IPS-11a (cell line): ENCODE results near the gene CDC42SE2.
"Not testable (repeated sequence)": the region's sequence is repeated elsewhere in the genome, so short reads cannot be mapped to it uniquely, and the experiment has no call there.

Experiments
- H3K4me3 ChIP-seq: one replicate; pipeline ENCODE4 v1.5.1; 2013; ENCODE audit warnings: low read depth, low read length, control low read depth

Gene CDC42SE2

DNA sequence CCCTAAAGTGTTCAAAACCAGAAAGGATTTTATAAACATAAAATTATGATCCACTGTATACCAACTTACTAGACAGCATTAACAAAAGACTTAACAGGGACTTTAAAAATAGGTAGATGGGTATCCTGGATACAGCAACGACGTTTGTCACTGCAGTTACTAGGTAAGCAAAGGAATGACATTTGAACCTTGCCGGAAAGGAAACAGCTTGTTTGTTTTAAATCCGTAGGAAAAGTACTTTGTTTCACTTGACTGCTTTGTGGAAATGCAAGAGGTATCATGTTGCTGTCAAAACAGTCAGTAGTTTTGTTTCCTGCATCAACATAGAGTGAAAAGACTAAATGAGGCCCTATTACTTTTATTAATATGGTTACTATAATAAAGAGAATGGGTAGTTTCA, 122.9 kb downstream of the CDC42SE2 start:
- no peak overlapping the region for H3K4me3 ChIP-seq

DNA sequence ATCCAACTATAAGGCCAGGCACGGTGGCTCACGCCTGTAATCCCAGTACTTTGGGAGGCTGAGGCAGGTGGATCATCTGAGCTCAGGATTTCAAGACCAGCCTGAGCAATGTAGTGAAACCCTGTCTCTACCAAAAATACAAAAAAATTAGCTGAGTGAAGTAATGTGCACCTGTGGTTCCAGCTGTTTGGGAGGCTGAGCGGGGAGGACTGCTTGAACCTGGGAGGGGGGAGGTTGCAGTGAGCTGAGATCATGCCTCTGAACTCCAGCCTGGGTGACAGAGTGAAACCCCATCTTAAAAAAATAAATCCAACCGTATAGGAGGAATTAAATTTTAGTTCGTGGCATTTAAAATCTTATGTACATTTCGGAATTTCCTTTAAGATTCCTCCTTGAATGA, 123.4 kb downstream of the CDC42SE2 start:
- no peak overlapping the region for H3K4me3 ChIP-seq

DNA sequence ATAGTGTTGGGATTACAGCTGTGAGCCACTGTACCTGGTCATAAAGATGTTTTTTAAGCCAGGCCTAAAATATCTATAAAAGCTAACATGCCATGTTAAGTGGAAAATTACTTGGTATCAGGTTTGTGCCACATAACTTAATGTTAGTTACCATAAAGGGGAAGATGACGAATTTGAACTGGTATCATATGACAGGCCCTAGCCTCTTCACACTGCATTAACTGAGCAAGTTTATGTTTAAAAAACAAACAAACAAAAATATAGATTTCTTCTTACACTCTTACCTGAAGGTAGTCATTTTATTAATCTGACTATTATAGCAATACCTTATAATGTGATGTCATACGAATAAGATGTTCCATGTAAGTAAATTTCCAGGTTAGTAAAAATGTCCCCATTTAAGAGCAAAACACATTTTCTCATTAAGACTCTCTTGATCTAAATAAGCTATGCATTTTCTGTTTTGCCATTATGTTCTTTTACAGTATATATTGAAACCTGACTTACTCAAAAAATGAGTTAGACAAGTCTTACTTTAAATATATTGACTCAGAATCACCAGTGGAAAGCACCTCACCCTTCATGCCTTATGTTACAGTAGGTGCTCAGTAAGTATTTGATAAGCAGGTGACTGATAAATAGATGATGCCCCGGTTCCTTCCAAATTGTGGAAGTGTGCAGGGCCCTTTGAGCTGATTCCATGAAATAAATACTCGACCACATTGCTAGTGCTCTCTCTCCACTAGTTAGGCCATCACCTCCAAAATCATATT, 125.4 kb downstream of the CDC42SE2 start:
- H3K4me3 ChIP-seq = no peak overlapping the region

DNA sequence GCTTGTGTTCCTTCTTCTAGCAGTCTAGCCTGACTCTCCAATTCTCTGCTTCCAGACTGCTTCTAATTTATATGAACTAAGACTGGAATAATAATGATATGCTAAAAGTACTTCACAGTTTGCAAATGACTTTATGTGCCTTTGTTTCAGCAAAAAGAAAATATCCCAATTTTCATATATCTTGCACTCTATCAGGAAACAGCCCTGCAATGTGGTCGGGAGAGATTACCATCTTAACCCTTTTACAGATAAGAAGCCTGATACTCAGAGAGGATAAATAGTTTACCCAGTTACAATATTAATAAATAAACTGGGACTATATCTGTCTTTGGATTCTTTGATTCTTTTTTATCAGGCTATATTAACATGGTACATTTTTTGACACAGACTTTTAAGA, 126.0 kb downstream of the CDC42SE2 start:
- no peak overlapping the region for H3K4me3 ChIP-seq

DNA sequence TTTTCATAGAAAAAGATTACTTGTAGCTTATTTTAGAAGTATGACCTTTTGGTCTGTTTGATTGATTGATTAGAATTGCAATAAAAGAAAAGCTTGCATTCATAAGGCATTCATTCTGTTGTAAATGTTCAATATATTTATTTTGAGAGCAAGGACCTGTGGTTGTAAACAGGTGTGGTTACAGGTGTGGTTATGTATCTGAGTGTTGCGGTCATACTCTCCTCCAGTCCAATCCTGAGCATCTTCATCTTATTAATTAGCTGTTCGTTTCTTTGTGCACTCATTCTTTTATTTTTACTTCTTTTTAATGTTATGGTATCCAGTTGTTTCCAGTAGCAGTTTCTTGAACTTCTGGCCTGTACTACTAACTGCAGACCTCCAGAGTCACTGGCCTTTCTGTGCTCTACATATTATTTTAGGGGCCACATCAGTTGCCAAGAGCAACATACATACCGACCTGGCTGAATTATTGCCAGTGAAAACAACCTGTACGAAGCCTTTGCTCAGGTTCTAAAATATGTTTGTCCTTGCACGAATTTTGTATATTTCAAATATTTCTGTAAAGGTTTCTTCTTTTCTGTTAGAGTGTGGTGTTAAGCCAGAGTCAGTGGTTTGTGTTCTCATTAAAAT, 128.7 kb downstream of the CDC42SE2 start:
- H3K4me3 ChIP-seq = no peak overlapping the region

DNA sequence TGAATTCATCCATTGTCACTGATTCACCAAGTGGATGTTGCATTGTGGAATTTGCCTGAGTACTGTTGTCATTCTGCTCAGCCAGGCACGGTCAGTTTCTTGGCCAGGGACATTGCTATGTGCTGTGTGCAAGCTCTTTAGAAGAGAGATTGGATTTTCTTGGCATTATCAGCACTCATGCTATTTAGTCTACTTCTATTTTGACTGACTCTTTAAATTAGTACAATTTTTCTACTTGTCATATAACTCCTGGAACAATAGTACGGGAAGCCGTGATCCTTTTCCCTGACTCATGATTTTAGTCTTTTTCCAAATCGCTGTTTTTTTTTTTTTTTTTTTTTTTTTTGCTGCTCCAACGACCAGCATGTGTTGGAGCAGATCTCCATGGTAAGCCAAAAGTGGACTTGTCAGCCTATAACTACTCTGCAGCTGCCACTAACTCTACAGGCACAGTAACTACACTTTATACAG, 129.7 kb downstream of the CDC42SE2 start:
- H3K4me3 ChIP-seq = no peak overlapping the region

DNA sequence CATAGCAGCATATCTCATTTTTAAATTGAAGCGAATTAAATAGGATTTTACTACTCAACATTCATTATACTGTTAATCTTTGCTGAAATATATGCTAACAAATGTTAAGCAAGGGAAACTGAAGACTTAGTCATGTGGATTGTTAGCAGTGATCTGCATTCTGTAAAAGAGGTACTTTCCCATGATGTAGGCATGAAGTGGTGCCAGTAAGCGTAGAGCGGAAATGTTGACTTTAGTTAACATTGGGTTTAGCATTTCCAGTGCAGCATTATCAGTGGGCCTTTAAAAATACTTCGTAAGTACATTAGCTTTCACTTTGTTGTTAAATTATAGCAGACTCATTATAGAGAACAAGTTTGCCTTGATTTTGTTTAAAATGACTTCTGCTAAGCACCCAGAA, 130.3 kb downstream of the CDC42SE2 start:
- no peak overlapping the region for H3K4me3 ChIP-seq

DNA sequence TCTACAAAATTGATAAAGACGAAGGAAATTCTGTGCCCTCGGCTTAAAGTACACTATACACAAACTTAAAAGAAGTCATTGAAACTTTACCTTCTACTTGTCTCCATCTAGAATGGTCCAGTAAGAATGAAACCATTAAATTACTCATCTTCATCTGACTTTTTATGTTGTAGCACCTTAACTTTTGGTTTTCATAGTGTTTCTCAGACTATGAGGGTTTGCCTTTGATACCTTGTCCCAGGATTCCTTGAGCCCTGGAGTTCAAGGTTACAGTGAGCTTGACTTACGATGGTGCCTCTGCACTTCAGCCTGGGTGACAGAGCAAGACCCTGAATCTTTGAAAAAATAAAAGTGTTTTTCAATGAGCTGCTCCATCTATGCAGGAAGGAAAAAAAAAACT, 132.2 kb downstream of the CDC42SE2 start:
- H3K4me3 ChIP-seq = no peak overlapping the region

DNA sequence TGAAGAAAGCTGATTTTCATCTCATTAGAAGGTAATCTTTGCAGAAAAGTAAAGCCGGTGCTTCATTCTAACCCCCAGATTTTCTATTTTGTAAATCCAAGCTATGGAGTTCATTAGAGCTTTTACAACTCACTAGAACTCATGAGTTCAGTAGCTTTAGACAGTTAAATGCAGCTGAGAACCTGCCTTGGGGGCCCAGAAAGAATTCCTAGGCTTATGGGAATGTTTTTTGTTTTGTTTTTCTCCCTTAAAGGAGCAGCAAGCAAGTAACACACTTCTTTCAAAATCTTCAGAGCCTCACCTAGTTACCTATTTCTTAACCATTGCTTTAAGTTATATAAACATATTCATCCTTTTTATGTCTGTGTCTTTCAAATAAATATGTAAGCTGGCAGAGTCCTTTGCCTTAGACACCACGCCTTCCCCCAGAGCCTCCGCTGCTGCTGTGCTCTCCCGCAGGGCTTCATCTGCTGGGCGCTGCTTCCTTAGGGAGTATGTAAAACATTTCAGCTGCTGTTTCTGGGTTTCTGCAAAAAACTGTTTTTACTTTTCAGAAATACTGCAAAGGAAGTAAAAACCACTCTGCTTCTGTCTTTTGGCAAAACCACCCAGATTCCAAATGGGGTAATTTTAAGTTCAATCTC, 132.9 kb downstream of the CDC42SE2 start:
- no peak overlapping the region for H3K4me3 ChIP-seq

DNA sequence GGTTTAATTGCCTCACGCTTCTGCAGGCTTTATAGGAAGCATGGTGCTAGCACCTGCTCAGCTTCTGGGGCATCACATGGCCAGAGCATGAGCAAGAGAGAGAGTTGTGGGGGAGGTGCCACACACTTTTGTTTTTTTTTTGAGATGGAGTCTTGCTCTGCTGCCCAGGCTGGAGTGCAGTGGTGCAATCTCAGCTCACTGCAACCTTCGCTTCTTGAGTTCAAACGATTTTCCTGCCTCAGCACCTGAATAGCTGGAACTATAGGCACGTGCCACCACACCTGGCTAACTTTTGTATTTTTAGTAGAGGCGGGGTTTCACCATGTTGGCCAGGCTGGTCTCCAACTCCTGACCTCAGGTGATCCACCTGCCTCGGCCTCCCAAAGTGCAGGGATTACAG, 135.2 kb downstream of the CDC42SE2 start:
- not testable (repeated sequence) for H3K4me3 ChIP-seq

DNA sequence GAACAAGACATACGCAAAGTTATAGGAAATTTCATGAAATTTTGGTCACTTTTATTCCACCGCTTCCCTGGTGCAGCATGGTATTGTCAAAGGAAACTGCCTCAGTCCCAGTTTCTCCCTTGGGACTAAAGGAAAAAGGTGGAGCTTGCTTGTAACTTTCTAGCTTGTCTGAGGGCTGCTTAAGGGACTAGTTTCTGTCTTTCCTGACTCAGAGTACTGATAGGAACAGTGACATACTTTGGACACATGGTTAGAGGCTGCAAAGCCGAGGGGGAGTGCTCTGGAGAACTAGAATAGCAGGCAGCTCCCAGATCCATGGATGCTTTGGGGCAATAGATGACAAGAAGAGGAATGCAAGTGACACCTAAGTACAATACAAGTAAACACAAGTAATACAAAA, 136.7 kb downstream of the CDC42SE2 start:
- no peak overlapping the region for H3K4me3 ChIP-seq

DNA sequence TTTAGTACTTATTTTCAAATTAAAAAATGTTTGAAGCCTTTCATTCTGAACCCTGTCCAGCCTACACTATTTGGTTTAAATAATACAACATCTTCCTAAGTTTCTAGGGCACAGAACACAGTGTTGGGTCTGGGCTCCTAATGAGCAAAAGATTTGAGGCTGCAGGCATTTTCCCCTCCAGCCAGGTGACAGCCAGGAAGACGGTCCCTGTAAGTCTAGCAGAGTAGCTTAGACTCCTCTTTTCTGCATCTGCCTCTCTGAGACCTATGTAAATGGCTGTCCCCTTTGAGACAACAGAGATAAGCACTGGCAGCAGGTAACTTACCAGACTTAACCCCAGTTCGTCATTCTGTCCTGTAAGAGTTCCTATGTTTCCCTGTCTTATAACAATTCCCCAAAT, 141.8 kb downstream of the CDC42SE2 start:
- H3K4me3 ChIP-seq = no peak overlapping the region

DNA sequence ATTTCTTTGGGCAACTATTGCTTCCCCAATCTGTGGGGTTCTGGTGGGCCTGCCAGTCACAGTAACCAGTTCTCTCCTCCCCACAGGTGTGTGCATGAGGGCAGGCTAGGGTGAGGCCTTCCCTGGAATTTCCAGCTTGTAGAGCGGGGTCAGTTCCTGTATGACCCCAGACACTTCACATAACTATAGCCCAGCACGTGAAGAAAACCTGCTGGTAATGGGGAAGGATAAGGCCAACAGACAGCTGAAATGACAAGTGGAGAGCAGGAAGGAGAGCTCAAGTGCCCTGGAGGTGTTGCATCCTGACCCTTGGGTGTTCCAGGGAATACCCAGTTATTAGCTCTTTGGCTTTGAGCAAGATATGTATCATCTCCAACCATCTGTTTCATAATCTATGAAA, 142.2 kb downstream of the CDC42SE2 start:
- H3K4me3 ChIP-seq = no peak overlapping the region

DNA sequence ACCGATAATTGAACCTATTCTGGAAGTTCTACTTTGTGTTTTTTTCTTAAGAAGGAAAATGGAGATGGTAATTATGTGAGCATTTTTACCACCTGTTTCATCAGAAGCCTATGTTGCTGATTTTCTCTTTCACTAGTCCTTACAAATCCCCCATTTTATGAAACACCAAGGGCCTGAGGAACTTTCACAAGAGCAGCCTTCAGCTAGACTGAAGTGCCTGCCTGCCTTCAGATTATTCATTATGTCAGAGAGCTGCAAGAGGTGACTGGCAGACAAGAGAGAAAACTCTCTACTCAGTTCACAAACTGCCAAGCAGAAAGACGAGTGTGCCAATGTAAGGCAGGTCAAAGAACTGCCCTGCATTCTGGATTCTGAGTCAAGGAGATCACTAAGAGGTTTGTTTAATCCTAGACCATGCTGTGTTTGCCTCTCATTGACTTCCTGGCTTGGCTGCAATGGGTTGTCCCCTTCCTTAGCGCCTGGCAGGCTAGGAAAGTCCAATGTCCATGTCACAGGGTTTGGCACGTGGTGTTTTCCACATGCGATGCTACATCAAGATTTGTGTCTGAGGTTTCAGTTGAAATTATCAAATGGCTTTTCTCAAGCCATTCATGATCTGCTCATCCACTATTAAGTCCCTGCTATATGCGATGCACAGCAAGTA, 143.3 kb downstream of the CDC42SE2 start:
- H3K4me3 ChIP-seq = no peak overlapping the region

DNA sequence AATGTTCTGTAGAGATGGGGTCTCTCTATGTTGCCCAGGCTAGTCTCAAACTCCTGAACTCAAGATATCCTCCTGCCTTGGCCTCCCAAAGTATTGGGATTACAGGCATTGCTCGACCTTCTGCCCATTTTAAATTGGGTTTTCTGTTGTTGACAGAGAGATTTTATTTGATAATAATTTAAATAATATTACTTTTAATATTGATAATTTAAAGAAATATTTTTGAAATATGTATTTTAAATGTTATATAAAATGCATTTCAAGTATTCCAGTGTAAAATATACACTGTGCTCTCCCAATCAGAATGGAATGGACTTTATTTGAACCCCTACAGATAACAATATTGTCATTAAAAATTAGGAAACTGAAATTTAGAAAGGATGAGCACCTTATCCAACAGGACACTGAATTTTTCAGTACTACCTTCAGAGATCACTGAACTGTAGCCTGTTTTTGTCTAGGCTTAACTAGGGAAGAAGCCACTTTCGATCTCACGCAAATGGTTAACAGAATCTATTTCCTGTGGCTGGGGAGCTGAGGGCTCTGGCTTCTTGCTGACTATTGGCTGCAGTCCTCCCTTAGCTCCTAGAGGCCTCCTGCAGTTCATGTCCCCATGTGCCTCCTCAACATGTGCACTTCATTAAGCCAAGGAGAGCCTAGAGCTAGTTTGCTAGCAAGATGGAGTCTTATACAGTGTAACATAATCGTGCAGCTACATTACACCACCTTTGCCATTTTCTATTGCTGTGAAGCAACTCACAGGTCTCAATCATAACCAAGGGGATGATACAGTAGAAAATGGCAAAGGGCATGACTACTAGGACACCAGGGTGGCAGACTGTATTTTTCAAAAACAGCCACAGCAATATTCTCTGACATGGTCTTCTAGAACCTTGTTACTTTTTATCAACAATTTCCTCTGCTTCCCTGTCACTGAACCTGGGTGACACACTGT, 150.0 kb downstream of the CDC42SE2 start:
- no peak overlapping the region for H3K4me3 ChIP-seq

DNA sequence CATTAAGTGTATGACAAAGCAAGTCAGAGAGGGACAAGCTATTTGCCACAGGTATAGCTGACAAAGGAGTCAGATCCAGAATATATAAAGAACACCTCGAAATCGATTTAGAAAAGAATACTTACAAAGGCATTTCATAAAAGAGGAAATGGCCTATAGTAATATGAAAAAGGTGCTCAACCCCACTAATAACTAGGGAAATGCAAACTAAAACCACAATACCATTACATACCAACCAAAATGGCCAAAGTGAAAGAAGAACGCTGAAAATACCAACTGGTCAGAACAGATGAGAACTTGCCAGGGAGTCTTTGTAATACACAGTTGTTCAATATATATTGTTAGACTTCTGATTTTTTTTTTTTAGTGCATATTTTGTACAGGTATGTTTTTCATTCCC, 152.9 kb downstream of the CDC42SE2 start:
- no peak overlapping the region for H3K4me3 ChIP-seq

DNA sequence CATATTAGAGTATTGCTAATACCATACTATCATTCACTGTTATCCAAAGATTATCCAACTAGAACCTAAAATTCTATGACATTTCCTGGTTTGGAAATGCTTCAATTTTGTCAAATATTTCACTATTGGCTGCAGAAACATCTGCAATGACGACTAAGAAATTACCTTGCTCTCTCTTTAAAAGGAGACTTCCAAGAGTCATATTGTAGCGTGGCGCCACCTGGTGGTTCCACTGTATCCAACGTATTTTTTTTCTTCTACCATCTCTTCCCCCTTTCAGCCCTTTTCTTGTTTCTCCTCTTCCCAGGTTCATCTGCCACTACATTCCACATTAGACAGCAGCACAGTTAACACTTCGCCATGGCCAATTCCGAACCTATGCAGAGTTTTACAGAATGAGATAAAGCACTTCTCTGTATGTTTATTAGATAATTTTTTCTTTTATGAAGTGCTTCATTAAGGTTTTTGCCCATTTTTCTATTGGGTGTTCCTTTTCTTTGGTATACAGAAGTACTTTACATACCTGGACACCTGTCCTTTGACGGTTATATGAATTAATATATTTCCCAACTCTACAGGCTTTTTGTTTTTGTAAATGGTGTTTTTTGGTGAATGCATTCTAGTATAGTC, 153.5 kb downstream of the CDC42SE2 start:
- no peak overlapping the region for H3K4me3 ChIP-seq

DNA sequence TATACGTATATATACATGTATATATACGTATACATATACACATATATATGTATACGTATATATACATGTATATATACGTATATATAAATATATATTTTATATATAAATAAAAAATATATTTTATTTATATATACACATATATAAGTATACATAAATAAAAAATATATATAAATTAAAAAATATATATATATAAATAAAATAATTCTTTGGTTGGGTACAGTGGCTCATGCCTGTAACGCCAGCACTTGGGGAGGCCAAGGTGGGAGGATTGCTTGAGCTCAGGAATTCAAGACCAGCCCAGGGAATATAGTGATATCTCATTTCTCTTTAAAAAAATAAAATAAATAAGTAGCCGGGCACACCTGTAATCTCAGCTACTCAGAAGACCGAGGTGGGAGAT, 155.0 kb downstream of the CDC42SE2 start:
- H3K4me3 ChIP-seq = no peak overlapping the region

DNA sequence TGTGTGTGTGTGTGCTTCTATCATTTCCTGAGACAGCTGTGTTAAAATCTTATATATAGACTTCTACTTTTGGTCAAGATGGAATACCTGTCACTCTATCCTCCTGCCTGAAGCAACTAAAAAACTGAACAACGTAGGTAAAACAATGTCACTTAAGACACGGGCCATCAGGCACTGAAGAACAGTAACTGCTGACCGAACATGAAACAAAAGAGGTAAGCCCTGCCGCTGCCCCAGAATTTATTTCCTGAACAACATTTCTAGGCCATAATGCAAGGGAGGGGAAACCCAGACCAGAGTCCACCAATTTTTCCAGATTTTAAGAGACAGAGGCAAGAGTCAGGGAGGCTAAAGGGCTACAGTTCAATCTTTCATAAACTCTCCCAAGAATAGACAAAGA, 156.0 kb downstream of the CDC42SE2 start:
- H3K4me3 ChIP-seq = no peak overlapping the region

DNA sequence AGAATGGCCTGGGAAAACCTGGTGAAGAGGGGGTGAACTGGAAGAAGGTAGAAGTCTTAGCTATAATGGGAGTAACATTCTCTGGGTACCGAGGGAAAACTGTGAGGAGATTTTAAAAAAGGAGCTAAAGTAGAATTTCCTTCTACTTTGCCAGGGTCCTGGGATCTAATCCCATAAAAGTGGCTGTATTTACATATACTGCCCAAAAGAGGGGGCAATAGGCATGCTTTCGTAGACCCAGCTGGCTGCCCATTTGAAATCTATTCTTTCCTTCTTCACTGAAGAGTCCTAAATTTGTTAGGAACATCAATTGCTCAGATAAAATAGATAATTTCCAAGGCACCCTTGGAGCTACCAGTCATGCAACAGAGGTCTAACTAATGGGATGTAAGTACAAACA, 159.2 kb downstream of the CDC42SE2 start:
- H3K4me3 ChIP-seq = no peak overlapping the region
